T-helper 17 cell (primary cell): ENCODE results near the gene AVPR2. TPM values are rescaled to one million over a fixed set of nuclear protein-coding genes. Genes with fewer than 3 reads are reported as not detected.

Experiments used
- ATAC-seq: fragments of 150-1000 bp; cut with Tn5 transposase; 2 replicates; pipeline ENCODE4 v1.10.0; 2021; ENCODE audit warnings: mild to moderate bottlenecking, moderate library complexity
- DNase-seq, 3 donors: peaks; one replicate each; pipeline versions ENCODE4 v3.0.0 to v3.0.0-alpha.2; 2020 to 2021
- H3K9me3 ChIP-seq: one replicate; pipeline ENCODE4 v1.7.0; 2013; ENCODE audit warnings: low read length, mild to moderate bottlenecking; ENCODE audit not compliant: control insufficient read depth, poor library complexity, severe bottlenecking
- H3K27ac Mint-ChIP-seq: one replicate; pipeline ENCODE4 v1.8.0; 2022; ENCODE audit warnings: mild to moderate bottlenecking, moderate library complexity, mixed read lengths
- H3K27me3 Mint-ChIP-seq: one replicate; pipeline ENCODE4 v1.8.0; 2022; ENCODE audit warnings: mixed read lengths
- H3K36me3 Mint-ChIP-seq: one replicate; pipeline ENCODE4 v1.8.0; 2022; ENCODE audit warnings: low read depth, mixed read lengths
- H3K4me1 Mint-ChIP-seq: one replicate; pipeline ENCODE4 v1.8.0; 2022; ENCODE audit warnings: mild to moderate bottlenecking, mixed read lengths
- H3K4me3 Mint-ChIP-seq: one replicate; pipeline ENCODE4 v1.8.0; 2022; ENCODE audit warnings: mild to moderate bottlenecking, moderate library complexity, mixed read lengths
- total RNA-seq, 4 donors: library from RNA in 2 of 4; stranded (reverse) in 2 of 4; gene quantifications; one replicate each; pipeline ENCODE4 v1.2.3 and lab custom pipeline; 2022 to 2026

The AVPR2 gene
- total RNA-seq (not detected), total RNA-seq (lab: John Stamatoyannopoulos, UW) (0 to 0.08 reads per million in 2 donors)

DNA sequence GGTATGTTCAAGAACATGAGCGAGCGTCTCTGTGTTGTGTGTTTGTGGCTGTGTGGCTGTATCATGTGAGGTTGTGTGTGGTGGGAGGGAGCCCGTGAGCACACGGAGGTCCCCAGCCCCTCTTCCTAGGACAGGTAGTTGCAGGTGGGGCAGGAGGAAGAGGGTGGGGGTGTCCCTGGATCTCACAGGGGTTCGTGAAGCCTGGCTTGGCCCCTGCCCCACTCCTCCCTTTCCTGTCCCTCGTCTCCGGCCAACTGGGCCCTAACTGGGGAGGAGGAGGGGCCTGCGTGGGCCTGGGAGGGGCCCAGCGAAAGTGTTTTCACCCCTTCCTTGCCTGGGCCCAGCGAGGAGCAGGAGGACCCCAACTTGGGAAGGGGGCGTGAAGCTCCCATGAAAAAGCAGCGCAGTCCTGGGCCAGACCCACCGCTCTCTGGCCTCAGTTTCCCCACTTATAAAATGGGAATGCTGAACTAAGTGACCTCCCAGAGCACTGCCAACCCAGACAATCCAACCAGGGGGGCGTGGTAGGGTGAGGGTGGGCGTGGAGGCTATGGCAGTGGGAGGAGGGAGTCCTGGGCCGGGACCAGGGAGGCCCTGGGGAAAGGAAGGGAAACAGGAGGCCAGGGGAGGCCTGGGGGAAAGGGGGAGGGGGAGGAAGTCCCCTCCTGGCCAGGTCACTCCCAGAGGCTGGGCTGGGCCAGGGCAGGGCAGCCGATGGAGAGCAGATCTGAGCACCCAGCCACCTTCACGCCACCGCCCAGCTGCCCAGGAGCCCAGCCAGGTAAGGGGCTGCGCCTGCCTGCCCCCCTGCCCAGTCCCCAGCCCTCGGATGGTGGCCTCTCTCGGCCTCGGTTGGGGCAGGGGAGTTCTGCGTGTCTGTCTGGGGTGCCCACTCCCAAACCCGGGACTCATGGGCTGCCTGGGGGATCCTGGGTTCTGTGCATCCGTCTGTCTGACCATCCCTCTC, at the start of gene AVPR2:
Gene AVPR2, plus strand, starts transcription at position 683 of the 967 bp plus-strand sequence. CDS start 473 bp downstream, outside the sequence.
- H3K27me3 Mint-ChIP-seq: no peaks in the 10 kb centered on the region
- DNase-seq (no peak), ATAC-seq (peak; percentile 35)
- H3K4me1 Mint-ChIP-seq: peaks cover 28% of the 10 kb centered on the region
- H3K9me3 ChIP-seq: no peaks in the 10 kb centered on the region
- H3K27ac Mint-ChIP-seq: peak within 1 kb of the TSS; percentile 83
- no peaks in the 10 kb centered on the region for H3K36me3 Mint-ChIP-seq
- peak within 1 kb of the TSS; percentile 88 for H3K4me3 Mint-ChIP-seq

DNA sequence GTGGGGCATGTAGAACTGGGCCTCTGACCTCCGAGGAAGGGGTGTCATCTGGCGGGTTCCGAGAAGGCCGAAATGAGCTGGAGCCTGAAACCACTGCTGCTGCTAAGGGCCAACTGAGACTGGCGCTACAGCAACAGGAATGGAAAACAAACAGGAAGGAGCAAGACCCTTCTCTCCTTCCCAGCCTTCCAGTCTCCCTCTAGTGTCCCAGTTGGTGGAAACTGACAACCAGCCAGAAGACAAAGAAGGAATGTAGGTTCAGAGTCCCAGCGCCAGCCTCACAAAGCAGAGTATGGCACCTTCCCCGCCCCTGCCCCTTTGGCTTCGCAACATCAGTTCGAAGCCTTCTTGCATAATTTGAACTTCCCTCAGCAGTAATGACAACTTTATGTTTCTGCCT, 49.8 kb upstream of the AVPR2 start:
- H3K9me3 ChIP-seq: no peaks in the 10 kb centered on the region
- Mint-ChIP-seq H3K27ac (no peak overlapping the region), H3K36me3 (no peaks in the 10 kb centered on the region), H3K4me3 (no peak overlapping the region), H3K4me1 (peaks cover 10% of the 10 kb centered on the region), H3K27me3 (no peaks in the 10 kb centered on the region)
- ATAC-seq: no peak
- DNase-seq: no peak

DNA sequence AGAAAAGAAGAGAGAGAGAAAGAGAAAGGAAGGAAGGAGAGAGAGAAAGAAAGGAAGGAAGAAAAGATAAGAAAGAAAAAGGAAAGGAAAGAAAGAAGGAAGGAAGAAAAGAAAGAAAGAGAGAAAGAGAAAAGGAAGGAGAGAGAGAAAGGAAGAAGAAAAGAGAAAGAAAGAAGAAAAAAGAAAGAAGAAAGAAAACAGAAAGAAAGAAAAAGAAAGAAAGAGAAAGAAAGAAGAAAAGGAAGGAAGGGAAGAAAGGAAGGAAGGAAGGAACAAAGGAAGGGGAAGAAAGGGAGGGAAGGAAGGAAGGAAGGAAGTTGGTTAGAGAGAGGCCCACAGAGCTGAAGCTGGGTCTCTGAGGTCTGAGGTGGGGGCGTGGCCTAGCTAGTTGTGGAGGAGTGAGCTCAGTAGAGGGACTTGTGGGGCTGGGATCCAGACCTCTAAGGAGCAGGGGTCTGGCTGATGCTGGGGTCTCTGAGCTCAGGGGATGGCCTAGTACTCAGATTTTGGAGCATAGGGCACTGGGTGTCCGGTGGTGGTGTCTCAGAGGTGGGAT, 47.0 kb upstream of the AVPR2 start:
- ATAC-seq: no peak
- H3K27me3 Mint-ChIP-seq: no peaks in the 10 kb centered on the region
- peaks cover 13% of the 10 kb centered on the region for H3K4me1 Mint-ChIP-seq
- no peaks in the 10 kb centered on the region for H3K9me3 ChIP-seq
- no peak for DNase-seq
- no peaks in the 10 kb centered on the region for H3K36me3 Mint-ChIP-seq
- no peak overlapping the region for H3K27ac Mint-ChIP-seq
- H3K4me3 Mint-ChIP-seq: no peak overlapping the region

DNA sequence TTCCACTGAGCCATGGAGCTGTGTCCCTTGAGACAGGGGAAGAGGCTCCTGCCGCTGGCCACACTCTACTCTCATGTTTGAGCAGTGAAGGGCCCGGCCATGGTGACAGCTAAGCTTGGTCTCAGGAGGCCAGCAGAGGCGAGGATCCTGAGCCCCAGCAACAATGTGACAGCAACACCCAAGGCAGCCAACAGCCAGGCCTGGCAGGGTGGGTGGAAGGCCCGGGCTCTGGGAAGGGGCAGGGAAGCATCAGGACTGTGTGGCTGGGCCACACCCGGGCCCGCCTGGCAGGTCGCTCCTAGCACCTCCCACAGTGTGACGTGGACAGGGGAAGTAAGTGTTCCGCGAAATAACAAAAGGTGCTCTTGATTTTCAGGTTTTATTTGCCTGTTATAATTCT, 43.3 kb upstream of the AVPR2 start:
- H3K27me3 Mint-ChIP-seq: no peaks in the 10 kb centered on the region
- peaks cover 13% of the 10 kb centered on the region for H3K4me1 Mint-ChIP-seq
- no peak overlapping the region for H3K4me3 Mint-ChIP-seq
- ATAC-seq (no peak), DNase-seq (no peak)
- peak overlapping the region; percentile 74 for H3K27ac Mint-ChIP-seq
- no peaks in the 10 kb centered on the region for H3K36me3 Mint-ChIP-seq
- H3K9me3 ChIP-seq: no peaks in the 10 kb centered on the region

DNA sequence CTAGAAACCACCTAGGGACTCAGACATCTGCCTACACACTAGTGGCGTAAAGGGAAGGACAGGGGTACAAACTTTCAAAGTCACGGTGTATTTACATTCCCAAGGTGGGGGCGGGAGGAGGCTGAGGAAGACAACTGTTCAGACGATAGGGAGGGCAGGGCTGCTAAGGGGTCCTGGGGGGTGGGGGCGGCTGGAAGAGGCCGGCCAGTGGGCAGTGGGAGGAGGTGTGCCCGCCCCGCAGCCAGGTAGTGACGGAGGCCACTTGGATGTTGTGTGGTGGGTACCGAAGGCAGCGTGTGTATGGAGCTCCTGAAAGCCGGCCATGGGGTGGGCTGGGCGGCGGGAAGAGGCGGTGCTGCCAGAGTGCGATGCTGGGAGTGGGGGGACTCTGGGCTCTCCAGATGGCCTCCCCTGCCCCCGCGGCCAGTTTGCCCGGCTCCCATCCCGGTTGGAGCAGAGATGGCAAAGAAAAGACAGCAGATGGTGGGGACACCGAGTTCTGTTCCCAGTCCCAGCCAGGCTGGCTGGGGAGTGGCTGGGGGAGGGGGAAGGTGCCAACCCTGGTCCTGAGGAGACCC, 42.7 kb upstream of the AVPR2 start:
- H3K36me3 Mint-ChIP-seq: no peaks in the 10 kb centered on the region
- H3K9me3 ChIP-seq: no peaks in the 10 kb centered on the region
- peaks cover 13% of the 10 kb centered on the region for H3K4me1 Mint-ChIP-seq
- ATAC-seq: no peak
- H3K4me3 Mint-ChIP-seq: no peak overlapping the region
- H3K27ac Mint-ChIP-seq: no peak overlapping the region
- DNase-seq: no peak
- no peaks in the 10 kb centered on the region for H3K27me3 Mint-ChIP-seq

DNA sequence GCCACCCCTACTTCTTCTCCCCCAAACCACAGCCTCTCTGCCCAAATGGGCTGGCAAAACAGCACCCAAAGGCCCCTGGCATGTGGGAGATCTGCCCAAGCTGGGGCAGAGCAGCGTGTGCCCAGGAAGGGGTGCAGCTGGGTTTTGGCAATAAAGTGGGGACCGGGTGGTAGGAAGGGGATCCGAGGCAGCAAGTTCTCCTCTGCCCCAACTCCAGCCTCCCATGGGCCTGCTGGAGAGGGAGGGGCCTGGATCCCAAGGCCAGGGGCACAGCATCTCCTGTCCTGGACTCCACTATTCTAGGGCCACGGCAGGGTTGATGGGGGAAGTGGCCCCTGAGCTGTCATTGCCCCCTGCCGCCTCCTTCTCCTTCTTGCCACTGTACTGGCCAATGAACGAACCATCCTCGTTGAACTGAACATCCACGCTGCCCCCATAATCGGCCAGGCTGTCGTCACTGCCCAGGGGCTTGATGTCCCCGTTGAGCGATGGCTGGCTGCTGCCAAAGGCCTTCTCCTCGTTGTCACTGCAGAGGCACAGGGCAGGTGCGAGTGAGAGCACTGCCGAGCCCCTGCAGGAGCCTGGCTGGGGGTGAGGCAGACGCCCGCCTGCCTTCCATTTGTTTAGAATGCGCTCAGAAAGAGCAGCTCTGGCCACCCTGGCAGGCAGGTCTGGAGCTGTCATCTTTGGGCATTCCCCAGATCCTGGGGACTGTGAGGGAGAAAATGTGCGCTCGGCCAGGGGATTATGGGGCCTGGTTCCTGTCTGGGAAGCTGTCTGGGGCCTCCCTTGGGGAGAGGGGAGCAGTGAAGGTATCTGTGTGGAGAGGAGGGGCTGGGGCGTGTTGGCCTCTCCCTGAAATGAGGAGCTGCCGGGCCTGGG, 41.9 kb upstream of the AVPR2 start:
- ATAC-seq (no peak), DNase-seq (no peak)
- no peak overlapping the region for H3K27ac Mint-ChIP-seq
- H3K4me1 Mint-ChIP-seq: peaks cover 6% of the 10 kb centered on the region
- no peaks in the 10 kb centered on the region for H3K27me3 Mint-ChIP-seq
- H3K36me3 Mint-ChIP-seq: no peaks in the 10 kb centered on the region
- no peaks in the 10 kb centered on the region for H3K9me3 ChIP-seq
- no peak overlapping the region for H3K4me3 Mint-ChIP-seq

DNA sequence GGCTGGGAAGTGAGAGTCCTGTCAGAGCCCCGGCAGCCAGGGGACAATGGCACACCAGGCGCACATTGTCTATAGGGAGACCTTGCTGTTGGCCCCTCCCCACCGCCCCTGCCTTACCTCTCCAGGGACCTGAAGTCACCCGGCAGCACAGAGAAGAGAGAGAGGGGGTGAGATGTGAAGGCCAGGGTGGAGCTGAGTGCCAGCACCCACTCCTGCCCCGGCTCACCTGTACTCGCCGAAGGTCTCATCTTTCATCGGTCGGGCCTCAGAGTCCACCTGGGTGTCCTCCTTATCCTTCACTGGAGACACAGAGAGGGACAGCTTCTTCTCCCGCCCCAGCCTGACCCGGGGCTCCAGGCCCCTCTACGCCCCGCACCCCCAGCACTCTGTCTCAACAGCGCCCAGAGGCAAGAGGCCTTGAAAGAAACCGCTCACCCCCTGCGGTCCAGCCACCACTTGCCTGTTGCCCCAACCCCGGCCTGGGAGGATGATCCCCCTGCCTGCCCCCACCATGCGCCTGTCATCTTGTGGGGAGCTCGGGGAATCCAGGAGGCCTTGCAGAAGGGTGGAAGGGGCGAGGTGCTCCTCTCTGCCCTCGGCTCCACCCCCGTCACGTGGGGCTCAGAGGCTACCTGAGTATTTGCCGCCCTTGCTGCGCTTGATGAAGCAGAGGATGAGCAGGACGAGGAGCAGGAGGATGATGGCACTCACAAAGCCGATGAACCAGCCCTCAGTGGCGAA, 41.1 kb upstream of the AVPR2 start:
- Mint-ChIP-seq H3K27ac (no peak overlapping the region), H3K4me1 (peaks cover 5% of the 10 kb centered on the region), H3K4me3 (no peak overlapping the region), H3K27me3 (no peaks in the 10 kb centered on the region), H3K36me3 (no peaks in the 10 kb centered on the region)
- no peak for ATAC-seq
- DNase-seq: no peak
- H3K9me3 ChIP-seq: no peaks in the 10 kb centered on the region

DNA sequence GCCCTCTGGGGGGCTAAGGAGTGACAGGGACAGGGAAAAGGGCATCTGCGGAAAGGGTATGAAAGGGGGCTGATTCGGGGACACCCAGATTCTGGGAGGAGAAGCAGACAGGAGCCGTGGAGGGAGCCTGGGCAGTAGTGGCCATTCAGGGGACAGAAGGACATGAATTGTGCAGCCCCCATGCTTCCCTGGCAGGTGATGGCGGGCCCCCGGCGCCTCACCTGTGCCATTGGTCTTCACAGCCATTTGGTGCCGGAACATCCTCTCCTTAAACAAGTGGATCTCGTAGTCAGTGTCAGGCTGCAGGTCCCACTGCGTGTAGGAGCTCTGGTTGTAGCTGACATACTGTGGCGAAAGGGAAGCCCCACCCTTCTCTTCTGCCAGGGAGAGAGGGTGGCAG, 40.4 kb upstream of the AVPR2 start:
- no peaks in the 10 kb centered on the region for H3K9me3 ChIP-seq
- no peak for DNase-seq
- peaks cover 5% of the 10 kb centered on the region for H3K4me1 Mint-ChIP-seq
- no peak overlapping the region for H3K4me3 Mint-ChIP-seq
- no peak overlapping the region for H3K27ac Mint-ChIP-seq
- no peaks in the 10 kb centered on the region for H3K36me3 Mint-ChIP-seq
- no peak for ATAC-seq
- H3K27me3 Mint-ChIP-seq: no peaks in the 10 kb centered on the region

DNA sequence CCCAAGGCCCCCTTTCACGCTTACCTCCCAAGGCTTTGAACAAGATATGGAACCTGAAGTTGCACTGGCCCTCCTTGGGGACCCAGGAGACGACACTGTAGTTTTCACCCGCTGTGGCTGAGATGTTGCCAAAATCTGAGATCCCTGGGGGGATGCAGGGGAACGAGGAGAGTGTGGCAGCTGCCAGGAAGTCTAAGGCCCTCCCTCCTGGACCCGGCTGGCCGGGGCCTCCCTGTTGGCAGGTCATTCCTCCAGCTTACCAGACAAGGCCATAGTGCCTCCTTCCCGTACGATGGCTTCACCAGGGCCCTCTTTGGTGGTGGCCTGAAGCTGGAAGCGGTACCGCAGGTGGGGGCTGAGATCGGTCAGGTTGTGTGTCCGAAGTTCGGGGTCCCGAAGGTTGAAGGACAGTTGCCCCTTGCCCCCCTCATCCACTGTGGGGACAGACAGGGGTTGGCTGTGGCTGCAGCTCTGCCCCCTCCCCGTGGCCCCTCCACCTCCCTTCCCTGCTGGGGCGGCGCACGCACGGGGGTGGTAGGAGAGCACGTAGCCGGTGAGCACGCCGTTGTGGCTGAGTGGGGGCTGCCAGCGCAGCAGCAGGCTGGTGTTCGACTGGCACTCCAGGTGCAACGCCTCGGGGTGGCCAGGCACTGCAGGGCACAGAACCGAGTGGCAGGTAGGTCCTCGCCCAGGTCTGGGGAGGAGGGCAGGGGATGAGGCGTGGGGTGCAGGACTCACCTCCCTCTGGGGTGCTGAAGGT, 39.7 kb upstream of the AVPR2 start:
- no peak overlapping the region for H3K27ac Mint-ChIP-seq
- H3K36me3 Mint-ChIP-seq: no peaks in the 10 kb centered on the region
- ATAC-seq (no peak), DNase-seq (no peak)
- H3K27me3 Mint-ChIP-seq: no peaks in the 10 kb centered on the region
- peaks cover 2% of the 10 kb centered on the region for H3K4me1 Mint-ChIP-seq
- no peaks in the 10 kb centered on the region for H3K9me3 ChIP-seq
- no peak overlapping the region for H3K4me3 Mint-ChIP-seq

DNA sequence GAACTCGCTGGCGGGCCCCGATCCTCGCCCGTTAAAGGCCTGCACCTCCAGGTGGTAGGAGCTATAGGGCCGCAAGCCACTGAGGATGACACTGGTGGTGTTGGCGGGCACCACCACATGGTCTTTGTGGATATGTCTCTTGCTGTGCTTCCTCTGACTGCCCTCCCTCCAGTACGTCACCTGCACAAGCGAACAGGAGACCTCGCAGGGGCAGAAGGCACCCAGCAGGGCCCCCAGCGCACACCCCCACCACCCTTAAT, 39.2 kb upstream of the AVPR2 start:
- Mint-ChIP-seq H3K27ac (no peak overlapping the region), H3K4me1 (peaks cover 2% of the 10 kb centered on the region), H3K27me3 (no peaks in the 10 kb centered on the region), H3K4me3 (no peak overlapping the region), H3K36me3 (no peaks in the 10 kb centered on the region)
- no peaks in the 10 kb centered on the region for H3K9me3 ChIP-seq
- DNase-seq (no peak), ATAC-seq (no peak)

DNA sequence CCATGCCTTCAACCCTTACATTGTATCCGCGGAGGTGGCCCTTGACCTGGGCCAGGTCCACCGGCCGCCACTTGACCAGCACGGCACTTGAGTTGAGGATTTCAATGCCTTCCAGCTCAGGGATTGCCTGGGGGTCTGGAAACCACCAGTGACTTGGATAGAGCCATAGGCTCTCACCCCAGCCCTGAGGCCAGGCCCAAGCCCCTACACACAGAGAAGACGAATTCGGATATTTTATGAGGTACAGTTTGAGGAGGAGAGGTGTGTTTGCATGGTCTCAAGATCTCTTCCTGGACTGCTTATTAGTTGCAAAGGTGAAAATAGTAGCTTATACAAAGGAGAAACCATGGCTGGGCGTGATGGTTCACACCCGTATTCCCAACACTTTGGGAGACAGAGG, 38.8 kb upstream of the AVPR2 start:
- no peaks in the 10 kb centered on the region for H3K9me3 ChIP-seq
- Mint-ChIP-seq H3K27me3 (no peaks in the 10 kb centered on the region), H3K4me1 (peaks cover 2% of the 10 kb centered on the region), H3K27ac (no peak overlapping the region), H3K4me3 (peak overlapping the region; percentile 31), H3K36me3 (no peaks in the 10 kb centered on the region)
- DNase-seq: no peak
- ATAC-seq: no peak
